Measurements from ENCODE around the gene KCNQ1.

KCNQ1 gene

GRCh38 chr11:2798951-2799761 lies 354.3 kb downstream of the KCNQ1 start:
- no peaks in the 10 kb centered on the region for H3K4me1 ChIP-seq
- TF ChIP-seq CTCF (IDR thresholded peaks at IDR 0.05; ENCODE audit: low read depth, low read length) = no peak
- H3K27me3 ChIP-seq = no peaks in the 10 kb centered on the region
- no peaks in the 10 kb centered on the region for H3K36me3 ChIP-seq
- H3K9me3 ChIP-seq = no peaks in the 10 kb centered on the region
- no peak overlapping the region for H3K4me3 ChIP-seq (ENCODE audit: low read depth, low read length)
- DNase-seq = peak; percentile 1

GRCh38 chr11:2799881-2800654 lies 355.3 kb downstream of the KCNQ1 start:
- Histone ChIP-seq H3K4me3 (ENCODE audit: low read depth, low read length) (no peak overlapping the region), H3K9me3 (no peaks in the 10 kb centered on the region), H3K4me1 (no peaks in the 10 kb centered on the region), H3K36me3 (no peaks in the 10 kb centered on the region), H3K27me3 (no peaks in the 10 kb centered on the region)
- no peak for TF ChIP-seq CTCF (IDR thresholded peaks at IDR 0.05; ENCODE audit: low read depth, low read length)
- peak; percentile 2 for DNase-seq

GRCh38 chr11:2800655-2801531 lies 356.1 kb downstream of the KCNQ1 start:
- peak; percentile 0 for DNase-seq
- no peaks in the 10 kb centered on the region for H3K9me3 ChIP-seq
- no peaks in the 10 kb centered on the region for H3K27me3 ChIP-seq
- no peak for TF ChIP-seq CTCF (IDR thresholded peaks at IDR 0.05; ENCODE audit: low read depth, low read length)
- no peak overlapping the region for H3K4me3 ChIP-seq (ENCODE audit: low read depth, low read length)
- H3K36me3 ChIP-seq = no peaks in the 10 kb centered on the region
- no peaks in the 10 kb centered on the region for H3K4me1 ChIP-seq

- H3K27me3 ChIP-seq = no peaks in the 10 kb centered on the region
- no peaks in the 10 kb centered on the region for H3K36me3 ChIP-seq
- no peaks in the 10 kb centered on the region for H3K4me1 ChIP-seq
- no peaks in the 10 kb centered on the region for H3K9me3 ChIP-seq
- H3K4me3 ChIP-seq (ENCODE audit: low read depth, low read length) = no peak overlapping the region
- peak; percentile 2 for DNase-seq
- no peak for TF ChIP-seq CTCF (IDR thresholded peaks at IDR 0.05; ENCODE audit: low read depth, low read length)
Measured at GRCh38 chr11:2801711-2802388, 357.0 kb downstream of the KCNQ1 start.

GRCh38 chr11:2802389-2803185 lies 357.8 kb downstream of the KCNQ1 start:
- TF ChIP-seq CTCF (IDR thresholded peaks at IDR 0.05; ENCODE audit: low read depth, low read length) = no peak
- DNase-seq = peak; percentile 55
- no peaks in the 10 kb centered on the region for H3K36me3 ChIP-seq
- no peak overlapping the region for H3K4me3 ChIP-seq (ENCODE audit: low read depth, low read length)
- H3K27me3 ChIP-seq = no peaks in the 10 kb centered on the region
- no peaks in the 10 kb centered on the region for H3K4me1 ChIP-seq
- H3K9me3 ChIP-seq = no peaks in the 10 kb centered on the region

All from BE2C (cell line).